Measurements from ENCODE around the gene ZNF506.
A peak's percentile ranks its signal among the peaks of the same experiment; 100 is the strongest.
"Not testable (repeated sequence)": the region's sequence is repeated elsewhere in the genome, so short reads cannot be mapped to it uniquely, and the experiment has no call there.

The ZNF506 gene

GRCh38 chr19:19821366-19821951 is at the start of gene ZNF506:
ZNF506 (minus strand) TSS chr19:19821750; CDS start chr19:19821603, 147 bp downstream.
- DNase-seq = peak; percentile 82

GRCh38 chr19:19870086-19870485 is 48.5 kb upstream of the ZNF506 start:
- DNase-seq = not testable (repeated sequence)

GRCh38 chr19:19866611-19867248 is 45.2 kb upstream of the ZNF506 start:
- no peak for DNase-seq

GRCh38 chr19:19865750-19866610 is 44.4 kb upstream of the ZNF506 start, which contains the start of gene ZNF253:
ZNF253 (plus strand) TSS chr19:19865882; CDS start chr19:19865997, 115 bp downstream.
- peak; percentile 82 for DNase-seq

GRCh38 chr19:19860756-19861390 is 39.3 kb upstream of the ZNF506 start:
- DNase-seq = no peak

- no peak for DNase-seq
Observed at GRCh38 chr19:19858751-19859150, 37.2 kb upstream of the ZNF506 start.

GRCh38 chr19:19851740-19852139 is 30.2 kb upstream of the ZNF506 start:
- not testable (repeated sequence) for DNase-seq

GRCh38 chr19:19849056-19849455 is 27.5 kb upstream of the ZNF506 start:
- no peak for DNase-seq

- DNase-seq = no peak
Observed at GRCh38 chr19:19847781-19848180, 26.2 kb upstream of the ZNF506 start.

GRCh38 chr19:19835560-19836038 is 14.0 kb upstream of the ZNF506 start:
- DNase-seq = no peak

- no peak for DNase-seq
Observed at GRCh38 chr19:19826875-19827274, 5.3 kb upstream of the ZNF506 start.

- DNase-seq = no peak
Observed at GRCh38 chr19:19823916-19824315, 2.4 kb upstream of the ZNF506 start.

GRCh38 chr19:19821976-19822375 is 426 bp upstream of the ZNF506 start:
- not testable (repeated sequence) for DNase-seq

GRCh38 chr19:19820774-19821320 is 703 bp downstream of the ZNF506 start:
- no peak for DNase-seq

GRCh38 chr19:19817357-19817756 is 4.2 kb downstream of the ZNF506 start:
- DNase-seq = no peak

GRCh38 chr19:19816679-19817078 is 4.9 kb downstream of the ZNF506 start:
- DNase-seq = no peak

GRCh38 chr19:19811999-19812398 is 9.6 kb downstream of the ZNF506 start:
- not testable (repeated sequence) for DNase-seq

GRCh38 chr19:19805480-19805879 is 16.1 kb downstream of the ZNF506 start:
- DNase-seq = no peak

GRCh38 chr19:19788015-19788414 is 33.5 kb downstream of the ZNF506 start:
- DNase-seq = no peak

- not testable (repeated sequence) for DNase-seq
Observed at GRCh38 chr19:19785476-19785875, 36.1 kb downstream of the ZNF506 start.

GRCh38 chr19:19782783-19783182 is 38.8 kb downstream of the ZNF506 start:
- DNase-seq = no peak

- not testable (repeated sequence) for DNase-seq
Observed at GRCh38 chr19:19781791-19782190, 39.8 kb downstream of the ZNF506 start.

GRCh38 chr19:19778666-19779065 is 42.9 kb downstream of the ZNF506 start:
- no peak for DNase-seq

All from NCI-H1694 treated with DMSO at 0.1 percent for 48 hours (cell line).